Activated CD8-positive, alpha-beta memory T cell treated with anti-CD3 and anti-CD28 coated beads for 36 hours (primary cell): Measurements from ENCODE around the gene DGKG. TPM values are rescaled to one million over a fixed set of nuclear protein-coding genes. Genes with fewer than 3 reads are reported as not detected.

Source experiments
- CTCF ChIA-PET: fragments of 350-600 bp; sonication (Branson Sonifier 250); formaldehyde crosslinking; loops from one replicate; lab custom pipeline; 2021; ENCODE audit warnings: antibody characterized with exemption; lab: Charles Lee
- POLR2A ChIA-PET: fragments of 350-600 bp; sonication (Branson Sonifier 250); formaldehyde crosslinking; loops from one replicate; lab custom pipeline; 2021; ENCODE audit warnings: antibody characterized with exemption; lab: Charles Lee
- total RNA-seq, 2 experiments: library from RNA; stranded (reverse); gene quantifications; one replicate each; pipeline ENCODE4 v1.2.3, GENCODE V29; 2021

DGKG gene
- total RNA-seq, 2 experiments from 2014 or later = 0.42 to 0.67 TPM

DNA sequence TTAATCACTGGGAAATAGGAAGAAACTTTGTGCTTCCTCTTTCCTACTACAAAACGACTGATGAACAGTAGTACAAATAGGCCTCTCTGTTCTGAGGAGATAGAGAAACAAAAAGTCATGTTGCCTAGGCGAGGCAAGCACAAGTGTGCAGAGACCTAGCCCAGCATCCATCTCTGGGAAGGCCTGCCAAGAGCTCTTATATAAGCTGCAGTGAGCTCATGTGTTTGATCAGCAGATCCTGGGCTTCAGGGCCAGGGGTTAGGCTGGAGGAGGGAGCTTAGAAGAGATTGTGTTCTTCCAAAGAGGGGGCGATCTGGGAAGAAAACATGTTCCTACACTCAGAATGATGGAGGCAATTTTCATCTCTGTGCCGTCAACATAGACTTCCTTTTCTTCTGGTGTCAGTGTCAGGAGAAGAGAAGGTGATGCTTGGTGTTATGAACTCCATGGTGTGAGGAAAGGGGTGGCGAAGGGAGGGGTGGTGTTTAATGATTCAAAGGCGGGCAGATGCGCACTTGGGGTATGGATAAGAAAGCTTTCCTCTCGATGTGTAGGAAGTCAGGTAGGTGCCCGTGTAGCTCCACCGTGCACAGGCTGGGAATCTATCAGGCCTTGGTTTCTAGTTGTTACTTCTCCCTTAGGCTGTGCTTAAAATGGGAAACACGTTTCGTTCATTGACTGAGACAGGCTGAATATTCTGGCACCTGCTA, 223.6 kb downstream of the DGKG start:
- ChIA-PET CTCF (no interaction called here), POLR2A (no interaction called here)

DNA sequence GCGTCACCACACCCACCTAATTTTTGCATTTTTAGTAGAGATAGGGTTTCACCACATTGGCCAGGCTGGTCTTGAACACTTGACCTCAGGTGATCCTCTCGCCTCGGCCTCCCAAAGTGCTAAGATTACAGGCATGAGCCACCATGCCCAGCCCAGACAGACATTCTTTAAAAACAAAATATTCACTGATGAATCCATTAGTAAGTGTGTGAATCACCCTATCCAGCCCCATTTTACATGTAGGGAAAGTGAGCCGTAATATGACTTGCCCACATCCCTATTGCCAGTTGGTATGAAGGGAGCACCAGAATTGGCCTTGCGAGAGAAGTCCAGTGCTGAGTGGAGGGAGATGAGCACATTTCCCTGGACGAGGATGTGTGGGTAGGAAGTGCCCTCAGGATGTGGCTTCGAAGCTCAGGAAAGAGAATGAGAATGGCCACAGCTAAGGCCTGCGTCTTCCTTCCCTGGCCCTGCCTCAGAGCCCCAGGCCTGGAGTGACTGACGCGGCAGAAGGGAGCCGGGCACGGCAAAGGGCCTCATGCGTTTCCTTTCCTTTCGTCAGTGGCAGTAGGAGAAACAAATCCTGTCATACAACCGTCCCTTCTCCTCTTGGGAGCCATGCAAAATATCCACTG, 224.9 kb downstream of the DGKG start:
- CTCF ChIA-PET = interaction anchor here (1.3 kb wide), 1 partner anchor 160 kb away, joined by 4 read pairs; no protein-coding TSS in a partner anchor
- POLR2A ChIA-PET = no interaction called here

DNA sequence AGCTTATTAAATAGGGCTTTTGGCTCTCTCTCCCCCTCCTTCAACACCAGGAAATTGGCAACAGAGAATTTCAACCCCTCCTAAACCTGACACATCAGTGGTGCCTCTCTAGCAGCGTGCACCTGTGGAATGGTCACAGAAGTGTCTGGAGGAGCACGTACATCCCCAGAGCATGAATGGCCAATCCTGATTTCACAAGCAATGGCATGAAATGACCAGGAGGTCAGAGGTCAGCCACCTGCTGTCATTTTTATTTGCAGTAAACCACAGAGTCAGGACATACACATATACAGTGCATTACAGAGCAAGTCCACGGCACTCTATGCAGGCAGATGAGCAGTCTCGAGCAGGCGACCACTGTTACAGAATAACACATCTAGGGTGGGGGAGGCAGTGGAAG, 228.1 kb downstream of the DGKG start:
- CTCF ChIA-PET = no interaction called here
- POLR2A ChIA-PET = no interaction called here

- POLR2A ChIA-PET = no interaction called here
- CTCF ChIA-PET = no interaction called here
Observed at GRCh38 chr3:186132487-186132886, 229.5 kb downstream of the DGKG start.

- CTCF ChIA-PET = no interaction called here
- POLR2A ChIA-PET = no interaction called here
Observed at GRCh38 chr3:186129206-186129605, 232.8 kb downstream of the DGKG start.

DNA sequence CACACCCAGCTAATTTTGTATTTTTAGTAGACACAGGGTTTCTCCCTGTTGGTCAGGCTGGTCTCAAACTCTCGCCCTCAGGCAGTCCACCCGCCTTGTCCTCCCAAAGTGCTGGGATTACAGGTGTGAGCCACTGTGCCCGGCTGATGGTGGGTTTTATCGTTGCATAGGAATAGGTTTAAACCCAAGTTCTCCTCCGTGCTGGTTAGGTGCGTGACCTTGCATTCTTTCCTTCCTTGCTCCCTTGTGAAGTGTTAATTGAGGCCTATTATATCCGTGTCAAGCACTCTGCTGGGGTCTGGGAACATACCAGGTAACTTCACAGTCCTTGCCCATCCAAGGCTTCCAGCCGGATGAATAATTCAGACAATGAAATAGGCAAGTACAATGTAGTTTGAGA, 233.9 kb downstream of the DGKG start:
- CTCF ChIA-PET = no interaction called here
- POLR2A ChIA-PET = no interaction called here

GRCh38 chr3:186127463-186127862, 234.6 kb downstream of the DGKG start:
- POLR2A ChIA-PET = no interaction called here
- CTCF ChIA-PET = interaction anchor here (0.5 kb wide), 1 partner anchor 1265 kb away, joined by 3 read pairs; no protein-coding TSS in a partner anchor

DNA sequence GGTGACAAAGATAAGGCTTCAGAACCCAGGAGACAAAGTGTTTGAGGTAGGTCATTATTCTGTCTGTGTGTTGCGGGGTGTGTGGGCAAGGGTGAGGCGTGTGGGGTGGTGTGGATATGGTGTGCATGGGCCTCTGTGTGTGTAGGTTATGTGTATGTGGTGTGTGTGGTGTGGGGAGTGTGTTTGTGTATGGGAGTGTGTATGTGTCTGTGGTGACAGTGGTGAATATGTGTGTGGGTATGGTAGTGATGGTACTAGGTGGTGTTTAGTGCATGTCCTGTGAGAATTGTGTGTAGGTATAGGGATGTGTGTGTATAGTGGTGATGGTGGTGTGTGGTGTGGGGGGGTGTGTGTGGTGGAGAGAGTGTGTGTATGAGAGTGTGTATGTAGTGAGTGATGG, 236.9 kb downstream of the DGKG start:
- CTCF ChIA-PET = no interaction called here
- POLR2A ChIA-PET = no interaction called here

- CTCF ChIA-PET = no interaction called here
- POLR2A ChIA-PET = no interaction called here
Observed at GRCh38 chr3:186124592-186124991, 237.4 kb downstream of the DGKG start.

- CTCF ChIA-PET = no interaction called here
- POLR2A ChIA-PET = no interaction called here
Observed at GRCh38 chr3:186123012-186123411, 239.0 kb downstream of the DGKG start.

DNA sequence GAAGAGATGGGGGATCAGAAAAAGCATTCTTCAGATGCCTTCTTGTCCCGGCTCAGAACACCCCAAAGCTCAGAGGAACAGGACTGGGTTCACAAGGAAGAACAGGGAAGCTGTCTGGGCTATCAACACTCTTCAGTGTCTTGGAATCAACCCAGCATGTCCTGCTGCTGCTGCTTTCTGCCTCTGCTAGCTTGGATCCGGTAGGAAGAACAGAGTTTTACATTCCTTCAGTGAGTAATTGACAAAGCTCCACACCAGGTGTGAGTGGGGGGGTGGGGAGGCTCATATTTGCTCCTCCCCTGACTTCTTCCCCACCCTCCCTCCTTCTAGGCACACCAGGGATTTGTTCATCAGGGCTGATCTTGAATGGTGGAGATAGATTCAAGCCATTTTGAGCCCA, 240.1 kb downstream of the DGKG start:
- ChIA-PET POLR2A (no interaction called here), CTCF (interaction anchor here (1.3 kb wide), 1 partner anchor 21 kb away, joined by 3 read pairs; no protein-coding TSS in a partner anchor)

DNA sequence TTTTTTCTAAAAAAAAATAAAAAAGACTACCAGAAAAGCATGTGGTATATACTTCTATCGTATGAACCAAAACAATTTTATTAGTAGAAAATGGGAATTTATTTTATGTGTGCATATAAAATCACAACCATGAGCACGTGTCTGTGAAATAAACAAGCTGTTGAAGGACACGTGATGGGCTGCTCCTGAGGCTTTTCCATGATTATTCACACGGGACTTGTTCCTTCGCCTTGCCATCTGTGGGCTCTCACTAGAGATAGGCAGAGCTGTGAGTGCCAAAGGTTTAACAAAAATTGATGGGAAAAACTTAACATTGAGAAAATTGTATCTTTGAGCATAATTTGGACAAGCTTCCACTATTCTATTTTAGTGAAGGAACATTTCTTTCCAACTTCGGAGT, 240.8 kb downstream of the DGKG start:
- CTCF ChIA-PET = interaction anchor here (1.3 kb wide), 1 partner anchor 22 kb away, joined by 3 read pairs; no protein-coding TSS in a partner anchor
- POLR2A ChIA-PET = no interaction called here

DNA sequence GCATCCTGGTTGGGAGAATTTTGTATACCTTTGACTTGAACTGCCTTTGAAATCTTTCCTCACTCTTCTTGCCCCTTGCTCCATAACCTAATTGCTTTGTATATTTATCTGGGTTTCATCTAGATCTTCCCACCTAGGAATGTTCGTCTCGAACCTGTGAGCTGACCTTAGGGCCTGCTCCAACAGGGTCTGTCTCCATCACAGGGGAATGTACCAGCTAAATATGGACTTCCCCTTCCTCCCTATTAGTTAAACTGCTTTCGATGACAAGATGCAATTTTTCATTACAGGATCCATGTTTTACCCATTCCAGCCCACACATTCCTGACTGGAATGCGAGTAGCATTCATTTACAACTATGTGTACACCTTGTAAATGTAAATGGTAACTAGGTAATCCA, 242.5 kb downstream of the DGKG start:
- CTCF ChIA-PET = no interaction called here
- POLR2A ChIA-PET = no interaction called here

GRCh38 chr3:186118692-186119091, 243.3 kb downstream of the DGKG start:
- ChIA-PET POLR2A (no interaction called here), CTCF (no interaction called here)

DNA sequence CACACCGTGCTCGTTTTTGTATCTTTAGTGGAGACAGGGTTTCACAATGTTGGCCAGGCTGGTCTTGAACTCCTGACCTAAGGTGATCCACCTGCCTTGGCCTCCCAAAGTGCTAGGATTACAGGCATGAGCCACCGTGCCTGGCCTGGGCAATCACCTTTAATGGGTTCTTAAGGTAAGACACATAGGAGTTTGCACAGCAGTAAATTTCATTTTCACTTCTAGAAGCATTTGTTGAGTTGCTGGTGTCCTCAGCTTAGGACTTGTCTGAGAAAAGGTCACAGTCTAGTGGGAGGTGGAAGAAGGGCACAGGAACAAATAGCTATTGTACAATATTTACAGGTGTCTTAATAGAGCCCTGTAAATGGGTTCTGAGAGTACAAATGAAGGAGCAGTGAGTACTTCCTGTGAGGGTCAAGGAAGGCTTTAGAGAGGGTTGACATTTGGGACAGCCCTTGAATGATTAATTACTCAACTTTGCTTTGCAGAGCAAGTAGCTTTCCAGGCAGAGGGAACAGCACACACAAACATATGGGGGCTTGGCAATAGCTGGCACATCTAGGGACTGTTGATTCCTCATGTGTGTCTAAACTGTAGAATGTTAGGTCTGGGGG, 244.4 kb downstream of the DGKG start:
- ChIA-PET POLR2A (no interaction called here), CTCF (no interaction called here)

DNA sequence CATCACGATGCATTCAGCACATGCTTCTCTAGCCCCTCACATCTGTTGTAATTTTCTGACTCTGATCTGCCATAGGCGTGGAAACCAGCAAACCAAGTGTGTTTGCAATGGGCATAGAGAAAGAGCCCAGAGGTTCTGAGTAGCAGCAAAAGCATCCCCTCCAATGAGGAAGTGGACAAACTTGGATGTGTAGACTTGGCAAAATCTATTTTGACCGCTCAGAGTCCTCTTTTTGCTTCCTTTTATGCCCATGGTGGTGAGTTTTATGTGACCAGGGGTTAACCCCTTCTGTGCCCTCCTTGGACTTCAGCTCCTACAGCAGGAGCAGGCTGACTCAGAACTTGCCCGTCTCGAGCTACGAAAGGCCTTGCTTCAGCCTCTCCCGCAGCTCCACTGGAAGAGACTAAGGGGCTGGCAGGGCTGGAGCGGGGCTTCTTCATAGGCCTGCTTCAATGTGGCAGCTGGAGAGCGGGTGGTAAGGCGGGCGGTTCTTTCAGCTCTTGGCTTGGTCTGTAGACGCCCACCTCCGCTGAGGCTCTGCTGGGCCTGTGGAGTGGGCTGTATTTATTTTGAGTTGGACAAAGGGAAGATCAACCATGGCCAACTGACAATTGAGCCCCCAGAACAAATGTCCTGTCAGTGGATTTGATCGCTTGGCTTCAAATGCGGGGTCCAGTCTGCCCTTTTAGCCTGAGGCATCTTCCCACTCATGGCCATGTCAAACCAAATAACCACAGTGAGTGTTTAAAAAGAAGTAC, 246.6 kb downstream of the DGKG start:
- CTCF ChIA-PET = no interaction called here
- POLR2A ChIA-PET = no interaction called here

- CTCF ChIA-PET = no interaction called here
- POLR2A ChIA-PET = no interaction called here
Observed at GRCh38 chr3:186110975-186111974, 250.8 kb downstream of the DGKG start.

DNA sequence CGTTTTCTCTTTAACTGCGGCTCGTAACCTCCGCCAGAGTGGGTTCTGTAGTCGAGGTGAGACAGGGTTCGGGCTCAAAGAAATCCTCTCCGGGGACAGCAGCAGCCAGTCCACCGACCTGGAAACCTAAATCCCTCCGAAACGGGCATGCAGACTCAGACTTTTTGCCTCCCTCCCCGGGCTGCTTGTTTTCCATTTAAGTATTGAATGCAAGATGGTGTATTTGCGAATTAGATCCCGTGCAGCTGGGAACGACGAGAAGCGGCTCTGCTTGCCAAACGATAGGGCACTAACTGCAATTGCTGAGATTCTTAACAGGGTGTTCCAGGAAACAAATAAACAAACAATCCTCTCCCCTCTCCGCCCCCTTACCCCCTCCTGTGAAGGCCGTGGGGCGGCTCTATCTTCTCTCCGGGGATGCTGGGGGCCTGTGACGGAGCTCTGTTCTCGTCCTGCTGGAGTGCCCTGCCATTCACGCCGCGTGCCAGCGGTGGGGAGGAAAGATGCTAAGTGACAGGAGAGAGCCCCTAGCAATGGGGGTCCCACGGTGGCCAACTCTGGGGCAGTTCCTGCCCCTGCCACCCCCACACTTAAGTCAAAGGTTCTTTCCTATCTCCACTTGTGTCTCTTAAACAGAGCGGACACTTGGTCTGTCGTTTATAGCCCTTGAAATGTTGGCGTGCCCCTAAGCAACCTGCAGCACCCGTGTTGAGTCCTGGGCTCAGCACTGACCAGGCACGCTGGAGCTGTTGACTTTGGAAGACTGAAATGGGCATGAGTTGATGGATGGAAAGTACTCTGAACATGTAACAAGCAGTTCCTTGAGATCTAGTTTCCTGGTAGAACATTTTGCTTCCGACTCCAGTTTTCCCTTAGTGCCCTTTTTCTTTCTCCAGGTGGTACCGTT, 251.9 kb downstream of the DGKG start:
- ChIA-PET CTCF (interaction anchor here (0.8 kb wide), 1 partner anchor 133 kb away, joined by 3 read pairs; no protein-coding TSS in a partner anchor), POLR2A (no interaction called here)
